ENCODE measurements around the gene ZNF253. TPM values are rescaled to one million over a fixed set of nuclear protein-coding genes. Genes with fewer than 3 reads are reported as not detected.
A peak's percentile ranks its signal among the peaks of the same experiment; 100 is the strongest.

ZNF253 gene
- total and polyA plus RNA-seq, 2 of the 13 experiments (the other 11 are each of a cell fraction or from before 2014, with no cell fraction given): 3.5 to 10.6 TPM

GRCh38 chr19:19865750-19866610 lies at the start of gene ZNF253 (continued):
- TF ChIP-seq HBP1 (CRISPR knock-in tag; IDR thresholded peaks at IDR 0.05; ENCODE audit: low read depth) (no peak), ZNF224 (CRISPR knock-in tag; IDR thresholded peaks at IDR 0.05) (0 out of 2 replicates have a peak, but pooled peaks have one; percentile 53), DR1 (CRISPR knock-in tag; IDR thresholded peaks at IDR 0.05) (peak; percentile 86; the same call in 1 of the 2 replicates), ZNF749 (CRISPR knock-in tag; IDR thresholded peaks at IDR 0.05; ENCODE audit: borderline replicate concordance) (no peak), ZNF841 (CRISPR knock-in tag; IDR thresholded peaks at IDR 0.05; ENCODE audit: borderline replicate concordance) (no peak), ZNF883 (CRISPR knock-in tag; IDR thresholded peaks at IDR 0.05; ENCODE audit: not compliant biosample characterization) (peak; percentile 39), ZNF564 (CRISPR knock-in tag; IDR thresholded peaks at IDR 0.05) (no peak), ZBTB49 (CRISPR knock-in tag; IDR thresholded peaks at IDR 0.05; ENCODE audit: borderline replicate concordance) (no peak), ATF1 (CRISPR knock-in tag; IDR thresholded peaks at IDR 0.05) (no peak), ZFAT (CRISPR knock-in tag; conservative IDR thresholded peaks at IDR 0.05) (no peak), ZMYM4 (CRISPR knock-in tag; IDR thresholded peaks at IDR 0.05) (peak; percentile 97), ATF5 (CRISPR knock-in tag; IDR thresholded peaks at IDR 0.05; ENCODE audit: low read depth) (peak; percentile 54; the same call in 1 of the 2 replicates), ZNF253 (CRISPR knock-in tag; IDR thresholded peaks at IDR 0.05; ENCODE audit: borderline replicate concordance) (no peak), SP4 (CRISPR knock-in tag; IDR thresholded peaks at IDR 0.05) (peak; percentile 68; the same call in 1 of the 2 replicates), ZNF780A (CRISPR knock-in tag; IDR thresholded peaks at IDR 0.05) (0 out of 2 replicates have a peak, but pooled peaks have one; percentile 65), PHF20 (CRISPR knock-in tag; IDR thresholded peaks at IDR 0.05) (peak; percentile 63), PPARG (CRISPR knock-in tag; conservative IDR thresholded peaks at IDR 0.05) (no peak), ZFP37 (CRISPR knock-in tag; IDR thresholded peaks at IDR 0.05; ENCODE audit: borderline replicate concordance) (no peak), RBM39 (IDR thresholded peaks at IDR 0.05; ENCODE audit: low read depth, low read length, poor library complexity, severe bottlenecking) (peak; percentile 59), SSRP1 (CRISPR knock-in tag; IDR thresholded peaks at IDR 0.05) (no peak), STAT5B (CRISPR knock-in tag; IDR thresholded peaks at IDR 0.05) (no peak), MTERF4 (CRISPR knock-in tag; IDR thresholded peaks at IDR 0.05) (no peak; the same call in 1 of the 2 replicates), ZNF639 (CRISPR knock-in tag; conservative IDR thresholded peaks at IDR 0.05) (no peak)

Measured in HepG2 (cell line).